Urinary bladder (tissue), 4 donors: ENCODE results near the gene C1QTNF4. TPM values are rescaled to one million over a fixed set of nuclear protein-coding genes. Genes with fewer than 3 reads are reported as not detected.
A peak's percentile ranks its signal among the peaks of the same experiment; 100 is the strongest.
"Not testable (repeated sequence)": the region's sequence is repeated elsewhere in the genome, so short reads cannot be mapped to it uniquely, and the experiment has no call there.

Experiments used
- DNase-seq: peaks from one replicate; pipeline ENCODE4 v3.0.0-alpha.2; 2015; ENCODE audit errors: extremely low spot score
- H3K27ac ChIP-seq: one replicate; pipeline ENCODE4 v1.5.1; 2013; ENCODE audit warnings: low read depth, mild to moderate bottlenecking, moderate library complexity
- H3K36me3 ChIP-seq: one replicate; pipeline ENCODE4 v1.6.1; 2013; ENCODE audit warnings: mild to moderate bottlenecking, moderate library complexity; ENCODE audit not compliant: insufficient read depth
- H3K4me1 ChIP-seq: one replicate; pipeline ENCODE4 v1.6.1; 2013; ENCODE audit warnings: mild to moderate bottlenecking, moderate library complexity; ENCODE audit not compliant: insufficient read depth
- H3K4me3 ChIP-seq: one replicate; pipeline ENCODE4 v1.5.1; 2013; ENCODE audit warnings: low read depth, low read length
- WGBS: extraction: QIAGEN DNeasy Blood & Tissue Kit; methylation state at CpG from one replicate; pipeline ENCODE4 v1.1.7; 2013; 5-methylcytosine and 5-hydroxymethylcytosine counted together
- polyA plus RNA-seq: library from polyadenylated mRNA; stranded (reverse); fragments of 200-250 nt; gene quantifications from one replicate; pipeline ENCODE4 v1.2.3, GENCODE V29; 2013
- total RNA-seq: library from RNA; depleted of rRNA; stranded (reverse); fragments of >200 nt; gene quantifications from one replicate; pipeline ENCODE4 v1.2.3, GENCODE V29; 2014
- donor health status: healthy with polysubstance abuse.
- donor health status: healthy.

C1QTNF4 gene
- total and polyA plus RNA-seq, 2 donors = 3.5 to 7.1 TPM

DNA sequence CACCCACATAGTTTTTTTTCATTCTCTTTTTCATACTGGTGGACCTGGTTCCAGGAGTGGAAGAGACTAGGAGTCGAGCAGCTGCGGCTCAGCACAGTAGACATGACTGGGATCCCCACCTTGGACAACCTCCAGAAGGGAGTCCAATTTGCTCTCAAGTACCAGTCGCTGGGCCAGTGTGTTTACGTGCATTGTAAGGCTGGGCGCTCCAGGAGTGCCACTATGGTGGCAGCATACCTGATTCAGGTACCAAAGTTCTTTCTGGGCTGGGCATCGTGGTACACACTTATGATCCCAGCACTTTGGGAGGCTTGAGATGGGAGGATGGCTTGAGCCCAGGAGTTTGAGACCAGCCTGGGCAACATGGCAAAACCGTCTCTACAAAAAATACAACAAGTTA lies 24.6 kb downstream of the C1QTNF4 start:
- DNase-seq = no peak
- Histone ChIP-seq H3K4me1 (peaks cover 4% of the 10 kb centered on the region), H3K4me3 (no peak overlapping the region), H3K27ac (no peak overlapping the region), H3K36me3 (peaks cover 5% of the 10 kb centered on the region)
- 98% methylated on average over 7 of the region's 7 CpGs for WGBS

DNA sequence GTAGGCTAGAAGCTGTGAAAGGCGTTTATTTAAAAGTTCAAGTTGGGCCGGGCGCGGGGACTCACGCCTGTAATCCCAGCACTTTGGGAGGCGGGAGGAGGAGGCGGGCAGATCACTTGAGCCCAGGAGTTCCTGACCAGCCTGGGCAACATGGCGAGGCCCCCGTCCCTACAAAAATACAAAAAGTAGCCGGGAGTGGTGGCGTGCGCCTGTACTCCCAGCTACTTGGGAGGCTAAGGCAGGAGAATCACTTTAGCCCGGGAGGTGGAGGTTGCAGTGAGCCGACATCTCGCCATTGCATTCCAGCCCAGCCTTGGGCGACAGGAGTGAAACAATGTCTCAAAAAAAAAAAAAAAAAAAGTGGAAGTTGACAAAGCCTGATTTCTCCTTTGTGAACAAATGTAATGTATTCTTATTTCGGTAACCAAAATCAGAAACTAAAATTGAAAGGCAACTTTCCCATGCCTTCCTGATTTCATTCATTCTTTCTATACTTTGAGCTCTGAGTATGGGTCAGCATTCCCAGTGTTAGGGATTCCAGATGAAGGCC lies 28.0 kb downstream of the C1QTNF4 start:
- Histone ChIP-seq H3K4me1 (peaks cover 4% of the 10 kb centered on the region), H3K27ac (no peak overlapping the region), H3K4me3 (peak overlapping the region; percentile 94), H3K36me3 (peaks cover 2% of the 10 kb centered on the region)
- 42% methylated on average over 17 of the region's 17 CpGs for WGBS
- no peak for DNase-seq

GRCh38 chr11:47565340-47566148 lies 28.7 kb downstream of the C1QTNF4 start, which contains the start of gene PTPMT1:
Gene PTPMT1 (plus strand): TSS chr11:47565599. CDS start chr11:47565623, 24 bp downstream.
- DNase-seq = no peak
- Histone ChIP-seq H3K36me3 (peaks cover under 1% of the 10 kb centered on the region), H3K27ac (peak within 1 kb of the TSS; percentile 41), H3K4me1 (peaks cover 4% of the 10 kb centered on the region), H3K4me3 (peak within 1 kb of the TSS; percentile 94)
- WGBS = under 1% methylated on average over 86 of the region's 86 CpGs

DNA sequence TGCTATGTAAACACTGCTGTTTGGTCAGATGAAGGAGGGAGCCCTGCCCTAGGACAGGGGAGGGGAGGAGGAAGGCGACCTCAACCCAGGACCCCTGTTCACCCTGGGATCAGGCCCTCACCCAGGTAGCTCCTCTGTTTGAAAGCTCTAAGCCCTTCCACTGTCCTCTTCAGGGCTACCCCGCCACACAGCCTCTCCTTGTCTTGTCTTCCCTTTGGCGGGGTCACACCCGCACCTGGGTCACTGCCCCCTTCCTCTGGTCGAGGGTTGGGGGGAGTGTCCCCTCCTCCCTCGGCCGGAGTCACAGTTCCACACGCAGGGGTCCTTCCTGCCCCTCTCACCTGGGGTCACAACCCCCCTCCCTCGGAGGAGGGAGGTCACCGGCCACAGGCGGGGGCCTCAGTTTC lies 29.3 kb downstream of the C1QTNF4 start:
- 14% methylated on average over 11 of the region's 11 CpGs for WGBS
- Histone ChIP-seq H3K27ac (no peak overlapping the region), H3K36me3 (no peaks in the 10 kb centered on the region), H3K4me1 (peaks cover 4% of the 10 kb centered on the region), H3K4me3 (peak overlapping the region; percentile 94)
- DNase-seq = no peak

- not testable (repeated sequence) for H3K27ac ChIP-seq, DNase-seq, H3K4me1 ChIP-seq, H3K36me3 ChIP-seq, H3K4me3 ChIP-seq
- 95% methylated on average over 10 of the region's 10 CpGs for whole genome bisulfite sequencing
Observed at GRCh38 chr11:47564366-47564765, 29.8 kb downstream of the C1QTNF4 start.

DNA sequence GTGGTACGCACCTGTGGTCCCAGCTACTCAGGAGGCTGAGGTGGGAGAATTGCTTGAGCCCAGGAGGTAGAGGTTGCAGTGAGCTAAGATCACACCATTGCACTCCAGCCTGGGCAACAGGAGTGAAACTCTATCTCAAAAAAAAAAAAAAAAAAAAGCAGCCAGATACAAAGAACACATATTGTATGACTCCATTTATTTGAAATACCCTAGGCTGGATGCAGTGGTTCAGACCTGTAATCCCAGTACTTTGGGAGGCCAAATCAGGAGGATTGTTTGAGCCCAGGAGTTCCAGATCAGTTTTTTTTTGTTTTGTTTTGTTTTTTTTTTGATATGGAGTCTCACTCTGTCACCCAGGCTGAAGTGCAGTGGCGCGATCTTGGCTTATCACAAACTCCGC lies 31.8 kb downstream of the C1QTNF4 start:
- not testable (repeated sequence) for H3K4me3 ChIP-seq, H3K36me3 ChIP-seq, H3K27ac ChIP-seq, DNase-seq, H3K4me1 ChIP-seq
- WGBS = 94% methylated on average over 4 of the region's 4 CpGs

- 83% methylated on average over 2 of the region's 2 CpGs for WGBS
- DNase-seq = no peak
- Histone ChIP-seq H3K36me3 (no peaks in the 10 kb centered on the region), H3K4me1 (peaks cover 4% of the 10 kb centered on the region), H3K27ac (no peak overlapping the region), H3K4me3 (no peak overlapping the region)
Observed at GRCh38 chr11:47560426-47560825, 33.8 kb downstream of the C1QTNF4 start.

- DNase-seq = no peak
- Histone ChIP-seq H3K36me3 (no peaks in the 10 kb centered on the region), H3K4me1 (no peaks in the 10 kb centered on the region), H3K27ac (no peak overlapping the region), H3K4me3 (no peak overlapping the region)
- WGBS = over 99% methylated on average over 1 of the region's 1 CpG
Observed at GRCh38 chr11:47558695-47559094, 35.5 kb downstream of the C1QTNF4 start.

GRCh38 chr11:47557004-47557403 lies 37.2 kb downstream of the C1QTNF4 start:
- not testable (repeated sequence) for H3K4me1 ChIP-seq, H3K27ac ChIP-seq, DNase-seq, H3K36me3 ChIP-seq, H3K4me3 ChIP-seq
- WGBS = 95% methylated on average over 12 of the region's 12 CpGs

DNA sequence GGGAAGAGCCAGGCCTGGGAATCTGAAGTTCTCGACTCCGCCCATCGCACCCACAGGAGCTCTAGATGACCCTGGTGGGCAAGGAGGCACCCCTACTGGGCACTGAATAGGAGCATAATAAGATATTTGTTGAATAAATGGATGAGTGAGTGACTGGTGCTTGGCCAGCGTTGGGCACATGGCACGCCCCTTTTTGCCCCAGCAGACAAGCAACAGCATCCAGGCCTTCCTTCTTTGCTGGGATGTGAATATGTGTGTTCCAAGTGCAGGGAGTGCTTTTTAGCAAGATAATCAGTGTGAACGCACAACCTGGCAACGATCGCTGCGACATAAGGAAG lies 40.8 kb downstream of the C1QTNF4 start:
- peaks cover 2% of the 10 kb centered on the region for H3K4me1 ChIP-seq
- no peak for DNase-seq
- 9% methylated on average over 9 of the region's 9 CpGs for WGBS
- H3K27ac ChIP-seq = no peak overlapping the region
- peak overlapping the region; percentile 37 for H3K4me3 ChIP-seq
- no peaks in the 10 kb centered on the region for H3K36me3 ChIP-seq

- peak within 1 kb of the TSS; percentile 97 for H3K4me3 ChIP-seq
- H3K4me1 ChIP-seq = peaks cover 2% of the 10 kb centered on the region
- H3K27ac ChIP-seq = peak within 1 kb of the TSS; percentile 86
- under 1% methylated on average over 89 of the region's 89 CpGs for WGBS
- DNase-seq = peak; percentile 69
- H3K36me3 ChIP-seq = no peaks in the 10 kb centered on the region
Observed at GRCh38 chr11:47552566-47553405, 41.4 kb downstream of the C1QTNF4 start, which contains the start of gene CELF1. Gene CELF1 (minus strand): TSS chr11:47553132. CDS start chr11:47499523, 53,609 bp downstream.

DNA sequence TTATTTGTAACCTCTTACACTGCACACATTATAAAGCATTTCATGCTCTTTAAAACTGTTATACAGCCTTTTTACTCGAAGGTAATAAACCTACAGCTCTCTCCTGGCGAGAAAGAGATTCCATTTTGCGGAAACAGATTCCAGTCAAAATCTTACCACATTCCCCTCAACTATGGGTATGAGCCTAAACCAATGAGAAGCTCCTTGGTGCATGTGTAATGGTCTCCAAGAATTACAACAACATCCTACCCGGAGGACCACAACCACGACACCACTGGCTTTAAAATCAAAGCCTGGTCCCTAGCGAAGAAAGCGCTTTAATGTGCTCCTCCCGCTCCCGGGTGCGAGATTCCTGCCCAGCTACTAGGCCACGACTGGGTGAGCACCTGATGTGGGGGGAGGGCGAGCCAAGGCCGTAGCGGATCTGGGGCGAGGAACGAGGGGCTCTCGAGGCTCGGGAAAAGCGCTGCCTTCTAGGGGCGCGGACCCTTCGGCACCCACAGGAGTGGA lies 42.1 kb downstream of the C1QTNF4 start:
- no peaks in the 10 kb centered on the region for H3K36me3 ChIP-seq
- peak overlapping the region; percentile 97 for H3K4me3 ChIP-seq
- peaks cover 2% of the 10 kb centered on the region for H3K4me1 ChIP-seq
- 1% methylated on average over 22 of the region's 22 CpGs for WGBS
- H3K27ac ChIP-seq = peak overlapping the region; percentile 86
- DNase-seq = no peak

DNA sequence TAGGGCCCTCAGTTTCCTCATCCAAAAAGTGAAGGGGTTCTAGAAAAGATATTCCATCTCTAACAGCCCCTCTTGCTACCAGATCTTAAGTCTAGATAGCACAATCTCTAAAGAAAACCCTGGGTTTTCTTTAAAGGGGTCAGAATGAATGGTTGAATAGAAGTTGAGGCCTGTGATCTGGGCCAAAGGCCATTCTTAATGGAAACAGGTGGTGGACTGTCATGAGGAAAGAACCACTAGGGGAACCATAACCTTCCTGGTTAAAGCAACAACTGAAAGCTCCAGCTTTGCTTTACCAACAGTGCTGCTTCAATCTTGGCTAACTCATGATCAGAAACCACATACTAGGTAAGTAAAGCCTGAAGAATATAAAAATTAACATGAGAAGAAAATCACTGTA lies 43.1 kb downstream of the C1QTNF4 start:
- peak overlapping the region; percentile 10 for H3K27ac ChIP-seq
- H3K4me3 ChIP-seq = no peak overlapping the region
- no peak for DNase-seq
- H3K36me3 ChIP-seq = no peaks in the 10 kb centered on the region
- peaks cover 2% of the 10 kb centered on the region for H3K4me1 ChIP-seq
